HG02642 (cell line): ENCODE data around the gene KMT2E.

Experiments
- ATAC-seq: cut with Tn5 transposase; IDR thresholded peaks from one replicate; pipeline ENCODE4 v1.9.1; 2021; ENCODE audit warnings: mild to moderate bottlenecking; ENCODE audit not compliant: unreplicated experiment, poor library complexity

KMT2E gene

DNA sequence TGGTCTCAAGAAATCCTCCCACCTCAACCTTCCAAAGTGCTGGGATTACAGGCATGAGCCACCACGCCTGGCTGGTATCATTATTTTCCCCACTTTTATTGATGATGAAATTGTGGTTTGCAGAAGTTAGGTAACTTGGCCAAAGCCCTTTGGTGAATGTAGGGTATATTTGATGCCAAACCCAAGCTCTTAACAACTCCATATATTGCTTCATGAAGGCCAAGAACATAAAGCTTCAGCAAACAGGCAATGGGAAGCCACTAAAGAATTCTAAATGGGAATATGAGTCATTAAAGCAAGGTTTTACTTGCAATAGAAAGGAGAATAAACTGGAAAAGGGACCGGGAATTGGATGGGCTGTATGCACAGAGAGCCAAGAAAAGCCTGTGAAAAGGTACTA, 142.7 kb downstream of the KMT2E start:
- no peak for ATAC-seq

DNA sequence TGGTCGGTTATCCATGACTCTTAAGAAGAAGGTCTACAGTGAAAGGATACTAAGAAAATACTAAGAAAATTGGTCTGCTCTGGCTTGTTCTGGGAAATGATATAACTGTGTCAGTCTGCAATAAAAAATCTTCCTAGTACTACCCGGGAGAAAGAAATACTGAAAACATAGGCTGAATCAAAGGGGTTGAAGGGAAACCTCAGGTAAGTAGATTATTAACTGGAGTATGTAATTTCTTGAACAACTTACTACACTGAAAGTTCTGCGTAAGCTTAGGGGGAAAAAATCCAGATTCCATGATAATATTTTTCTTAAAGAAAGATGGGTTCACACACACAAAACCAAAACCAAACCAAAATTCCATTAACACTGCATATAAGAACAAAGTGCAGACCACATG, 143.3 kb downstream of the KMT2E start:
- no peak for ATAC-seq

DNA sequence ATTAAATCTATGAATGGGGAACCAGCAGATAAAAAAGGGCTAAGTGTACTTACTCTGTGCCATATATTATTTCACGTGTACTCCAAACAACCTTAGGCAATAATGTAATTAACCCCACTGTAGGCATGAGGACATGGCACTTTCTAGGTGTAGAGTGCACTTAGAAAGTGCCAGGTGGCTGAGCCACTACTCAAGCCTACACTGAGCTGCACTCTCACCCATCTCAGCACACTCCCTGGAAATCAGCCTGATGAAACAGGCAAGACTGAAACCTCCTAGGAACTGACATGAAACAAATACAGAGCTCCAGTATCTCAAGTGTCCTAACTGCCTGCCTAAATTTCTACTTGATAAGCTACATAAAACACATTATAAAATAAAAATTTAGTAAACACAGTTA, 147.4 kb downstream of the KMT2E start:
- ATAC-seq: no peak
